PC-9 (cell line): ENCODE measurements around the gene DPYD. TPM values are rescaled to one million over a fixed set of nuclear protein-coding genes. Genes with fewer than 3 reads are reported as not detected.

ENCODE experiments used
- BruUV-seq: library from RNA; stranded (reverse); fragments of 400-500 nt; replicated peaks from 2 replicates; lab custom pipeline; 2021; lab: Mats Ljungman, UMichigan
- CTCF ChIA-PET: fragments of 300-600 bp; sonication (Branson Sonifier 250); formaldehyde crosslinking; loops from one replicate; lab custom pipeline; 2022; ENCODE audit warnings: antibody characterized with exemption; lab: Charles Lee
- POLR2A ChIA-PET: fragments of 300-600 bp; sonication (Branson Sonifier 250); formaldehyde crosslinking; loops from one replicate; lab custom pipeline; 2022; ENCODE audit warnings: antibody characterized with exemption; ENCODE audit not compliant: unreplicated experiment; lab: Charles Lee
- DNase-seq, 2 experiments: peaks; one replicate each; pipeline versions ENCODE4 v3.0.0 to v3.0.0-alpha.2; 2015 to 2022; ENCODE audit warnings: mixed read lengths in 1 of 2
- H2AFZ ChIP-seq: fragments of 200-600 bp; sonication (generic); 2 replicates; pipeline ENCODE4 v1.8.1; 2017; ENCODE audit warnings: antibody characterized with exemption
- H3F3A ChIP-seq: fragments of 200-600 bp; sonication (generic); 2 replicates; pipeline ENCODE4 v1.8.1; 2017; ENCODE audit warnings: antibody characterized with exemption, mild to moderate bottlenecking, low read depth; ENCODE audit not compliant: insufficient read depth
- H3K27ac ChIP-seq: fragments of 200-600 bp; sonication (generic); 2 replicates; pipeline ENCODE4 v1.6.1; 2016; ENCODE audit warnings: mixed run types
- H3K27me3 ChIP-seq: fragments of 200-600 bp; sonication (generic); 2 replicates; pipeline ENCODE4 v1.6.1; 2016; ENCODE audit warnings: low read depth, mixed run types; ENCODE audit not compliant: insufficient read depth
- H3K36me3 ChIP-seq: fragments of 200-600 bp; sonication (generic); 2 replicates; pipeline ENCODE4 v1.6.1; 2016; ENCODE audit warnings: low read depth, mixed run types
- H3K4me1 ChIP-seq: fragments of 200-600 bp; sonication (generic); replicated peaks from 2 replicates; pipeline ENCODE4 v1.6.1; 2016; ENCODE audit warnings: mixed run types; ENCODE audit not compliant: insufficient read depth
- H3K4me2 ChIP-seq: fragments of 200-600 bp; sonication (generic); 2 replicates; pipeline ENCODE4 v1.6.1; 2017; ENCODE audit warnings: mixed run types
- H3K4me3 ChIP-seq: fragments of 200-600 bp; sonication (generic); 2 replicates; pipeline ENCODE4 v1.6.1; 2016; ENCODE audit warnings: mixed run types
- H3K79me2 ChIP-seq: fragments of 200-600 bp; sonication (generic); 2 replicates; pipeline ENCODE4 v1.6.1; 2017; ENCODE audit warnings: low read depth, mixed run types
- H3K9me2 ChIP-seq: fragments of 200-600 bp; sonication (generic); 2 replicates; pipeline ENCODE4 v1.8.1; 2017; ENCODE audit warnings: mild to moderate bottlenecking; ENCODE audit not compliant: insufficient read depth
- H3K9me3 ChIP-seq: fragments of 200-600 bp; sonication (generic); 2 replicates; pipeline ENCODE4 v1.8.1; 2016; ENCODE audit warnings: low read depth; ENCODE audit not compliant: insufficient read depth
- H4K20me1 ChIP-seq: fragments of 200-600 bp; sonication (generic); 2 replicates; pipeline ENCODE4 v1.8.1; 2017; ENCODE audit not compliant: insufficient read depth
- EZH2 ChIP-seq: fragments of 200-600 bp; sonication (generic); IDR thresholded peaks from 2 replicates; pipeline ENCODE4 v1.8.0; 2017; ENCODE audit warnings: antibody characterized with exemption, low read depth
- intact Hi-C: fragments of 100-400 bp; cut with micrococcal nuclease; formaldehyde crosslinking; loops from one replicate; pipeline ENCODE4 v1.10.0; 2022; ENCODE audit not compliant: unreplicated experiment
- total RNA-seq: library from RNA; stranded (reverse); gene quantifications from 2 replicates; pipeline ENCODE4 v1.2.3, GENCODE V29; 2021
- TF ChIP-seq, protein P1 (sequence below): fragments of 200-600 bp; sonication (generic); conservative IDR thresholded peaks from 2 replicates; pipeline ENCODE4 v1.6.1; 2017; ENCODE audit warnings: mixed run types, antibody characterized with exemption, mild to moderate bottlenecking, moderate library complexity

The DPYD gene
- total RNA-seq, 1 experiment from 2014 or later: 24.1 TPM

DNA sequence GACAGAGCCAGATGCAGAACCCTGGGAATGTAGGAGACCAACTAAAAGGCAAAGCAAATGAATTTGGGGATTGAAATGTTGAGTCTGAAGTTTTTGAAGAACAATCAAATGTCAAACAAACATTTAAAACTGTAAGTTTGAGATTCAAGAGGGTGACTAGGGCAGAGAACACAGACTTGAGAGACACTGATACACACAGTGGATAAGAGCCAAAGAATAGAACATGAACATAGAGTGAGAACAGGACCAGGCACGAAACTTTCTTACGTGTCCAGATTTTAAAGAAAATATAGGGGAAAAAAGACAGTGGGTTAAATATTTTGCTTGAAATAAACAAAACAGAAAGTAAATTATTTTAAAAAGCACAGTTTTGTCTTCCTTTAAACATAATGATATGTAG, 115.7 kb downstream of the DPYD start:
- Histone ChIP-seq H3K79me2 (no peaks in the 10 kb centered on the region), H3K36me3 (no peaks in the 10 kb centered on the region), H3K4me2 (no peak overlapping the region), H3F3A (no peaks in the 10 kb centered on the region; the same call in 1 of the 2 replicates), H3K4me3 (no peak overlapping the region), H4K20me1 (no peaks in the 10 kb centered on the region), H3K4me1 (no peaks in the 10 kb centered on the region), H3K9me2 (no peaks in the 10 kb centered on the region), H3K27me3 (no peaks in the 10 kb centered on the region), H3K9me3 (no peaks in the 10 kb centered on the region), H2AFZ (no peak overlapping the region), H3K27ac (no peak overlapping the region)
- intact Hi-C loops: no loop called here
- TF ChIP-seq EZH2: no peak
- TF ChIP-seq, protein P1, sequence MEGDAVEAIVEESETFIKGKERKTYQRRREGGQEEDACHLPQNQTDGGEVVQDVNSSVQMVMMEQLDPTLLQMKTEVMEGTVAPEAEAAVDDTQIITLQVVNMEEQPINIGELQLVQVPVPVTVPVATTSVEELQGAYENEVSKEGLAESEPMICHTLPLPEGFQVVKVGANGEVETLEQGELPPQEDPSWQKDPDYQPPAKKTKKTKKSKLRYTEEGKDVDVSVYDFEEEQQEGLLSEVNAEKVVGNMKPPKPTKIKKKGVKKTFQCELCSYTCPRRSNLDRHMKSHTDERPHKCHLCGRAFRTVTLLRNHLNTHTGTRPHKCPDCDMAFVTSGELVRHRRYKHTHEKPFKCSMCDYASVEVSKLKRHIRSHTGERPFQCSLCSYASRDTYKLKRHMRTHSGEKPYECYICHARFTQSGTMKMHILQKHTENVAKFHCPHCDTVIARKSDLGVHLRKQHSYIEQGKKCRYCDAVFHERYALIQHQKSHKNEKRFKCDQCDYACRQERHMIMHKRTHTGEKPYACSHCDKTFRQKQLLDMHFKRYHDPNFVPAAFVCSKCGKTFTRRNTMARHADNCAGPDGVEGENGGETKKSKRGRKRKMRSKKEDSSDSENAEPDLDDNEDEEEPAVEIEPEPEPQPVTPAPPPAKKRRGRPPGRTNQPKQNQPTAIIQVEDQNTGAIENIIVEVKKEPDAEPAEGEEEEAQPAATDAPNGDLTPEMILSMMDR: no peak
- BruUV-seq: no TSS peak
- CTCF ChIA-PET: no interaction called here
- POLR2A ChIA-PET: no interaction called here
- DNase-seq: no peak

DNA sequence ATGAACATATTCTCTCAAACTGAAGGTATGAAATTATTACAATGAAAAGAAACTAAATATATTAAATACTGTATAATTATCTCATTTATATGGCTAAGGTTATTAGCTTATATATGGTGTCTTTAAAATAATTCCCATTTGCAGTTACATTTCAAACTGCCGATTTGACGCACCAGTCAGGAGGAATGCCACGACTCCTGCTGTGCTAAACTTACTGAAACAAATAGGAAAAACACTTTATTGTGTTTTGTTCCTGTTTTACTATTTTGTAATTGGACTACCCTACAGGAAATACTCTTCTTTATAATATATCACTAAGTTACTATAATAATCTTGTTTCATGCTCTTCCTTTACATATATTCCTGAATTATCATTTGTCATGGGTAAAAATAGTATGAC, 117.8 kb downstream of the DPYD start:
- no peak for DNase-seq
- Histone ChIP-seq H3K4me3 (no peak overlapping the region), H3K4me1 (no peaks in the 10 kb centered on the region), H3F3A (no peaks in the 10 kb centered on the region; the same call in 1 of the 2 replicates), H3K36me3 (no peaks in the 10 kb centered on the region), H3K27ac (no peak overlapping the region), H4K20me1 (no peaks in the 10 kb centered on the region), H3K9me2 (no peaks in the 10 kb centered on the region), H3K9me3 (no peaks in the 10 kb centered on the region), H3K79me2 (no peaks in the 10 kb centered on the region), H3K4me2 (no peak overlapping the region), H3K27me3 (no peaks in the 10 kb centered on the region), H2AFZ (no peak overlapping the region)
- CTCF ChIA-PET: no interaction called here
- POLR2A ChIA-PET: no interaction called here
- BruUV-seq: no TSS peak
- intact Hi-C loops: no loop called here
- no peak for TF ChIP-seq EZH2
- TF ChIP-seq, protein P1: no peak

DNA sequence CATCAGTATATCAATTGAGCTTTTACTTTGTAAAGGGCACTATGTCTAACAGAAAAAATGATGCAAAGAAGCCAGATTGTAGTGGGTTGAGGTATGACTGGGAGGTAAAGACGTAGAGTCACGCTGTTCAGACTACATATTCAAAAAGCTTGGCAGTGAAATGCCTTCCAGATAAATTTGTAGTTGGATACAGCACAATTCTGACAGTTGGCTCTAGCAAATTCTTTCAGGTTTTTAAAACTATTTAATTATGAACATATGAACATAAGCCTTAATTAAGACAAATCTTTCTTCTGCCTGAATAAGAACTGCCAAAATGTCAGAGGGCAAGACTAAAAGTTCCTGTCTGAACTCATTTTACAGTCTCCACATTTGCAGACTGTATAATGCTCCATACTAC, 118.8 kb downstream of the DPYD start:
- no peaks in the 10 kb centered on the region for H4K20me1 ChIP-seq
- no peaks in the 10 kb centered on the region for H3K9me3 ChIP-seq
- BruUV-seq: no TSS peak
- ChIA-PET CTCF (no interaction called here), POLR2A (no interaction called here)
- no peak overlapping the region for H2AFZ ChIP-seq
- no peak for TF ChIP-seq EZH2
- TF ChIP-seq, protein P1: no peak
- no peaks in the 10 kb centered on the region for H3F3A ChIP-seq
- intact Hi-C loops: no loop called here
- no peaks in the 10 kb centered on the region for H3K9me2 ChIP-seq
- no peaks in the 10 kb centered on the region for H3K36me3 ChIP-seq
- DNase-seq: peak in 1 of 2 experiments; percentile 16
- no peaks in the 10 kb centered on the region for H3K4me1 ChIP-seq
- no peak overlapping the region for H3K4me2 ChIP-seq
- no peak overlapping the region for H3K27ac ChIP-seq
- H3K4me3 ChIP-seq: no peak overlapping the region
- H3K79me2 ChIP-seq: no peaks in the 10 kb centered on the region
- no peaks in the 10 kb centered on the region for H3K27me3 ChIP-seq
